Mesothelial cell of epicardium (in vitro differentiated cells): Measurements from ENCODE around the gene IFNLR1. TPM values are rescaled to one million over a fixed set of nuclear protein-coding genes. Genes with fewer than 3 reads are reported as not detected.

Experiments used
- DNase-seq, 2 experiments: peaks; one replicate each; pipeline ENCODE4 v3.0.0; 2021; ENCODE audit warnings: low spot score in 2 of 2; ENCODE audit not compliant: unreplicated experiment in 2 of 2
- H3K27ac Mint-ChIP-seq: 2 replicates; pipeline ENCODE4 v1.8.0; 2021; ENCODE audit warnings: mixed read lengths
- H3K27me3 Mint-ChIP-seq: 2 replicates; pipeline ENCODE4 v1.8.0; 2021; ENCODE audit warnings: low read depth, mixed read lengths
- H3K36me3 Mint-ChIP-seq: 2 replicates; pipeline ENCODE4 v1.8.0; 2021; ENCODE audit warnings: mixed read lengths
- H3K4me1 Mint-ChIP-seq: 2 replicates; pipeline ENCODE4 v1.8.0; 2021; ENCODE audit warnings: mixed read lengths
- H3K4me3 Mint-ChIP-seq: 2 replicates; pipeline ENCODE4 v1.8.0; 2021; ENCODE audit warnings: mild to moderate bottlenecking, moderate library complexity, mixed read lengths
- H3K9me3 Mint-ChIP-seq: 2 replicates; pipeline ENCODE4 v1.8.0; 2021; ENCODE audit warnings: mixed read lengths
- CTCF ChIP-seq: fragments of 200-600 bp; sonication (generic); IDR thresholded peaks from one replicate; pipeline ENCODE4 v1.5.0; 2021; ENCODE audit warnings: antibody characterized with exemption; ENCODE audit not compliant: unreplicated experiment
- total RNA-seq: library from RNA; stranded (reverse); gene quantifications from 3 replicates; pipeline ENCODE4 v1.2.1, GENCODE V29; 2021

Gene IFNLR1
- total RNA-seq, 1 donor from 2014 or later = 12.1 TPM

- no peaks in the 10 kb centered on the region for H3K36me3 Mint-ChIP-seq
- peak within 1 kb of the TSS; percentile 36 for H3K4me3 Mint-ChIP-seq
Measured at GRCh38 chr1:24111996-24112779, 74.9 kb downstream of the IFNLR1 start, which contains the start of gene MYOM3. Gene MYOM3, minus strand, starts transcription at chr1:24112135. Its CDS starts 3,499 bp downstream, at chr1:24108636.

GRCh38 chr1:24111262-24111995, 75.7 kb downstream of the IFNLR1 start:
- TF ChIP-seq CTCF = no peak
- peak overlapping the region; percentile 10 for H3K4me3 Mint-ChIP-seq
- peaks cover 7% of the 10 kb centered on the region for H3K27me3 Mint-ChIP-seq
- H3K4me1 Mint-ChIP-seq = peaks cover 12% of the 10 kb centered on the region
- no peak for DNase-seq
- H3K36me3 Mint-ChIP-seq = no peaks in the 10 kb centered on the region
- H3K27ac Mint-ChIP-seq = no peak overlapping the region
- H3K9me3 Mint-ChIP-seq = no peaks in the 10 kb centered on the region

More at GRCh38 chr1:24111996-24112779, 74.9 kb downstream of the IFNLR1 start, which contains the start of gene MYOM3:
- no peaks in the 10 kb centered on the region for H3K9me3 Mint-ChIP-seq
- DNase-seq = peak in 1 of 2 experiments; percentile 56
- peak within 1 kb of the TSS; percentile 9 for H3K27ac Mint-ChIP-seq
- H3K4me1 Mint-ChIP-seq = peaks cover 12% of the 10 kb centered on the region
- H3K27me3 Mint-ChIP-seq = peaks cover 7% of the 10 kb centered on the region
- TF ChIP-seq CTCF = no peak

GRCh38 chr1:24110642-24111261, 76.3 kb downstream of the IFNLR1 start:
- no peak for DNase-seq
- Mint-ChIP-seq H3K9me3 (no peaks in the 10 kb centered on the region), H3K4me3 (no peak overlapping the region), H3K36me3 (no peaks in the 10 kb centered on the region), H3K27me3 (peaks cover 5% of the 10 kb centered on the region), H3K27ac (no peak overlapping the region), H3K4me1 (peaks cover 12% of the 10 kb centered on the region)
- no peak for TF ChIP-seq CTCF

GRCh38 chr1:24109686-24110475, 77.2 kb downstream of the IFNLR1 start:
- Mint-ChIP-seq H3K36me3 (no peaks in the 10 kb centered on the region), H3K4me3 (no peak overlapping the region), H3K4me1 (peaks cover 14% of the 10 kb centered on the region), H3K27me3 (peaks cover 5% of the 10 kb centered on the region), H3K27ac (no peak overlapping the region), H3K9me3 (no peaks in the 10 kb centered on the region)
- DNase-seq = no peak
- no peak for TF ChIP-seq CTCF

- no peak for DNase-seq
- no peak for TF ChIP-seq CTCF
- no peaks in the 10 kb centered on the region for H3K9me3 Mint-ChIP-seq
- no peaks in the 10 kb centered on the region for H3K36me3 Mint-ChIP-seq
- peaks cover 5% of the 10 kb centered on the region for H3K27me3 Mint-ChIP-seq
- peaks cover 16% of the 10 kb centered on the region for H3K4me1 Mint-ChIP-seq
- H3K27ac Mint-ChIP-seq = no peak overlapping the region
- no peak overlapping the region for H3K4me3 Mint-ChIP-seq
Measured at GRCh38 chr1:24109166-24109483, 78.0 kb downstream of the IFNLR1 start.
